SK-N-SH (cell line): Measurements from ENCODE around the gene ALDH5A1.

Experiments
- EP300 ChIP-seq, 2 experiments: IDR thresholded peaks; 2 replicates each; pipeline versions ENCODE4 v1.4.0 to v1.6.1; 2012; ENCODE audit warnings: borderline replicate concordance in 1 of 2, low read depth in 1 of 2, low read length in 1 of 2
- MAX ChIP-seq: IDR thresholded peaks from 2 replicates; pipeline ENCODE4 v1.4.0; 2012; ENCODE audit warnings: low read depth
- NRF1 ChIP-seq: IDR thresholded peaks from 2 replicates; pipeline ENCODE4 v1.6.1; 2012; ENCODE audit warnings: low read depth, mild to moderate bottlenecking, low read length
- RFX5 ChIP-seq: IDR thresholded peaks from 2 replicates; pipeline ENCODE4 v1.6.1; 2012; ENCODE audit warnings: mild to moderate bottlenecking, improper control_type of control experiment, low read length
- TEAD4 ChIP-seq: IDR thresholded peaks from 2 replicates; pipeline ENCODE4 v1.4.0; 2012; ENCODE audit warnings: mild to moderate bottlenecking, borderline replicate concordance; ENCODE audit not compliant: insufficient read depth
- TF ChIP-seq, protein P1 (sequence below): IDR thresholded peaks from 2 replicates; pipeline ENCODE4 v1.6.1; 2012; ENCODE audit warnings: mild to moderate bottlenecking, low read depth, low read length, moderate library complexity
- TF ChIP-seq, protein P2 (sequence below): fragments of 200-600 bp; sonication (generic); IDR thresholded peaks from 2 replicates; pipeline ENCODE4 v1.6.1; 2017; ENCODE audit warnings: antibody characterized with exemption, mild to moderate bottlenecking, moderate library complexity

DNA sequence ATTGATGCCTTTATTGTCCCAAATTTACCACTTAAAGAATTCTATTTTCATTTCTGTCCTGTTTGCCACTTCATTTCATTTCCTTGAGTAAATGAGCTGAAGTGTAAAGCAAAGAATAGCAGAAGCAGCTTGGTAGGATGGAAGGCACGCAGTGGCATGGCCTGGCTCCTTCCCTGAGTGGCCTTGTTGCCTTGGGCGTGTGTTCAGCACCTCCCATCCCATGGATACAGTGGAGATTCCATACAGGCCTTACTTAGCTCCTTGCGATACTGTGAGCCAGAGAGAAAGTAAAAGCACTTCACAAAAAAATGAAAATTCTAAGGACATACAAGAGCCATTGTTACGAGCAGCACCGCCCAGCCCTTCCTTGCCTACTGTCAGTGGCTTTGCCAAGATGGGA, 39.6 kb downstream of the ALDH5A1 start:
- TF ChIP-seq RFX5 (no peak), MAX (no peak), TEAD4 (no peak), EP300 (IDR thresholded peaks at IDR 0.05; ENCODE audit: borderline replicate concordance in 1 of 2, low read depth in 1 of 2, low read length in 1 of 2) (no peak), NRF1 (no peak)
- TF ChIP-seq, protein P1, sequence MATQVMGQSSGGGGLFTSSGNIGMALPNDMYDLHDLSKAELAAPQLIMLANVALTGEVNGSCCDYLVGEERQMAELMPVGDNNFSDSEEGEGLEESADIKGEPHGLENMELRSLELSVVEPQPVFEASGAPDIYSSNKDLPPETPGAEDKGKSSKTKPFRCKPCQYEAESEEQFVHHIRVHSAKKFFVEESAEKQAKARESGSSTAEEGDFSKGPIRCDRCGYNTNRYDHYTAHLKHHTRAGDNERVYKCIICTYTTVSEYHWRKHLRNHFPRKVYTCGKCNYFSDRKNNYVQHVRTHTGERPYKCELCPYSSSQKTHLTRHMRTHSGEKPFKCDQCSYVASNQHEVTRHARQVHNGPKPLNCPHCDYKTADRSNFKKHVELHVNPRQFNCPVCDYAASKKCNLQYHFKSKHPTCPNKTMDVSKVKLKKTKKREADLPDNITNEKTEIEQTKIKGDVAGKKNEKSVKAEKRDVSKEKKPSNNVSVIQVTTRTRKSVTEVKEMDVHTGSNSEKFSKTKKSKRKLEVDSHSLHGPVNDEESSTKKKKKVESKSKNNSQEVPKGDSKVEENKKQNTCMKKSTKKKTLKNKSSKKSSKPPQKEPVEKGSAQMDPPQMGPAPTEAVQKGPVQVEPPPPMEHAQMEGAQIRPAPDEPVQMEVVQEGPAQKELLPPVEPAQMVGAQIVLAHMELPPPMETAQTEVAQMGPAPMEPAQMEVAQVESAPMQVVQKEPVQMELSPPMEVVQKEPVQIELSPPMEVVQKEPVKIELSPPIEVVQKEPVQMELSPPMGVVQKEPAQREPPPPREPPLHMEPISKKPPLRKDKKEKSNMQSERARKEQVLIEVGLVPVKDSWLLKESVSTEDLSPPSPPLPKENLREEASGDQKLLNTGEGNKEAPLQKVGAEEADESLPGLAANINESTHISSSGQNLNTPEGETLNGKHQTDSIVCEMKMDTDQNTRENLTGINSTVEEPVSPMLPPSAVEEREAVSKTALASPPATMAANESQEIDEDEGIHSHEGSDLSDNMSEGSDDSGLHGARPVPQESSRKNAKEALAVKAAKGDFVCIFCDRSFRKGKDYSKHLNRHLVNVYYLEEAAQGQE = no peak
- TF ChIP-seq, protein P2, sequence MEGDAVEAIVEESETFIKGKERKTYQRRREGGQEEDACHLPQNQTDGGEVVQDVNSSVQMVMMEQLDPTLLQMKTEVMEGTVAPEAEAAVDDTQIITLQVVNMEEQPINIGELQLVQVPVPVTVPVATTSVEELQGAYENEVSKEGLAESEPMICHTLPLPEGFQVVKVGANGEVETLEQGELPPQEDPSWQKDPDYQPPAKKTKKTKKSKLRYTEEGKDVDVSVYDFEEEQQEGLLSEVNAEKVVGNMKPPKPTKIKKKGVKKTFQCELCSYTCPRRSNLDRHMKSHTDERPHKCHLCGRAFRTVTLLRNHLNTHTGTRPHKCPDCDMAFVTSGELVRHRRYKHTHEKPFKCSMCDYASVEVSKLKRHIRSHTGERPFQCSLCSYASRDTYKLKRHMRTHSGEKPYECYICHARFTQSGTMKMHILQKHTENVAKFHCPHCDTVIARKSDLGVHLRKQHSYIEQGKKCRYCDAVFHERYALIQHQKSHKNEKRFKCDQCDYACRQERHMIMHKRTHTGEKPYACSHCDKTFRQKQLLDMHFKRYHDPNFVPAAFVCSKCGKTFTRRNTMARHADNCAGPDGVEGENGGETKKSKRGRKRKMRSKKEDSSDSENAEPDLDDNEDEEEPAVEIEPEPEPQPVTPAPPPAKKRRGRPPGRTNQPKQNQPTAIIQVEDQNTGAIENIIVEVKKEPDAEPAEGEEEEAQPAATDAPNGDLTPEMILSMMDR = no peak
